OCI-LY1 (cell line): ENCODE results near the gene TTBK1.

Source experiments
- H2AFZ ChIP-seq: fragments of 200-600 bp; sonication (generic), shearing (Covaris generic); 2 replicates; pipeline ENCODE4 v1.6.0; 2014; ENCODE audit warnings: antibody characterized with exemption, mild to moderate bottlenecking, low read length
- H3F3A ChIP-seq: fragments of 200-600 bp; sonication (generic), shearing (Covaris generic); 2 replicates; pipeline ENCODE4 v1.6.0; 2014; ENCODE audit warnings: mild to moderate bottlenecking, antibody characterized with exemption, low read length, moderate library complexity; ENCODE audit not compliant: insufficient read depth
- H3K27ac ChIP-seq: fragments of 200-600 bp; sonication (generic); 2 replicates; pipeline ENCODE4 v1.5.1; 2014; ENCODE audit warnings: low read length, mixed run types, mild to moderate bottlenecking, low read depth; ENCODE audit not compliant: poor library complexity, severe bottlenecking
- H3K27me3 ChIP-seq: fragments of 200-600 bp; sonication (generic); 2 replicates; pipeline ENCODE4 v1.6.0; 2014; ENCODE audit warnings: antibody characterized with exemption, mild to moderate bottlenecking, low read length, moderate library complexity; ENCODE audit not compliant: insufficient read depth
- H3K36me3 ChIP-seq: fragments of 200-600 bp; sonication (generic); 2 replicates; pipeline ENCODE4 v1.6.1; 2014; ENCODE audit warnings: mild to moderate bottlenecking, antibody characterized with exemption, low read length, moderate library complexity, mixed read lengths; ENCODE audit not compliant: insufficient read depth
- H3K4me1 ChIP-seq: fragments of 200-600 bp; sonication (generic); 2 replicates; pipeline ENCODE4 v1.5.1; 2014; ENCODE audit warnings: mild to moderate bottlenecking, low read length, moderate library complexity; ENCODE audit not compliant: insufficient read depth, severe bottlenecking
- H3K4me2 ChIP-seq: fragments of 200-600 bp; sonication (generic), shearing (Covaris generic); 2 replicates; pipeline ENCODE4 v1.6.1; 2014; ENCODE audit warnings: low read length
- H3K4me3 ChIP-seq: fragments of 200-600 bp; sonication (generic); 2 replicates; pipeline ENCODE4 v1.5.1; 2014; ENCODE audit warnings: low read length, low read depth, mild to moderate bottlenecking, mixed read lengths; ENCODE audit not compliant: poor library complexity, severe bottlenecking
- H3K79me2 ChIP-seq: fragments of 200-600 bp; shearing (Covaris generic); 2 replicates; pipeline ENCODE4 v1.6.1; 2016; ENCODE audit warnings: mixed run types, low read length, mixed read lengths; ENCODE audit not compliant: insufficient read depth
- H3K9ac ChIP-seq: fragments of 200-600 bp; sonication (generic), shearing (Covaris generic); 2 replicates; pipeline ENCODE4 v1.6.1; 2014; ENCODE audit warnings: mild to moderate bottlenecking, low read length, mixed read lengths
- H3K9me2 ChIP-seq: fragments of 200-600 bp; sonication (generic), shearing (Covaris generic); 2 replicates; pipeline ENCODE4 v1.6.1; 2014; ENCODE audit warnings: low read depth, mild to moderate bottlenecking, low read length, mixed read lengths
- H3K9me3 ChIP-seq: fragments of 200-600 bp; shearing (Covaris generic); 2 replicates; pipeline ENCODE4 v1.6.1; 2014; ENCODE audit warnings: low read length, mixed read lengths
- H4K20me1 ChIP-seq: fragments of 200-600 bp; sonication (generic), shearing (Covaris generic); 2 replicates; pipeline ENCODE4 v1.6.0; 2016; ENCODE audit warnings: mild to moderate bottlenecking, low read length; ENCODE audit not compliant: insufficient read depth
- CTCF ChIP-seq: fragments of 200-600 bp; sonication (generic), shearing (Covaris generic); IDR thresholded peaks from 2 replicates; pipeline ENCODE4 v1.5.1; 2017; ENCODE audit warnings: mild to moderate bottlenecking, antibody characterized with exemption, low read length, moderate library complexity, mixed read lengths
- EZH2 ChIP-seq: fragments of 200-600 bp; sonication (generic), shearing (Covaris generic); IDR thresholded peaks from 2 replicates; pipeline ENCODE4 v1.8.0; 2017; ENCODE audit warnings: borderline replicate concordance, mixed run types, mild to moderate bottlenecking, antibody characterized with exemption, low read length, moderate library complexity, mixed read lengths

Gene TTBK1

GRCh38 chr6:43221046-43221972 lies 22.0 kb upstream of the TTBK1 start:
- H3K36me3 ChIP-seq, result peaks cover 51% of the 10 kb centered on the region
- no peaks in the 10 kb centered on the region for H4K20me1 ChIP-seq
- H2AFZ ChIP-seq, result no peak overlapping the region
- peaks cover 32% of the 10 kb centered on the region for H3K4me1 ChIP-seq
- TF ChIP-seq EZH2, result no peak
- no peak for TF ChIP-seq CTCF
- no peak overlapping the region for H3K9ac ChIP-seq
- H3K79me2 ChIP-seq, result no peaks in the 10 kb centered on the region
- no peaks in the 10 kb centered on the region for H3K27me3 ChIP-seq
- H3K4me2 ChIP-seq, result no peak overlapping the region
- H3F3A ChIP-seq, result no peaks in the 10 kb centered on the region
- peak overlapping the region; percentile 47 for H3K27ac ChIP-seq
- no peaks in the 10 kb centered on the region for H3K9me2 ChIP-seq
- no peaks in the 10 kb centered on the region for H3K9me3 ChIP-seq
- H3K4me3 ChIP-seq, result no peak overlapping the region

GRCh38 chr6:43222418-43223059 lies 20.7 kb upstream of the TTBK1 start:
- TF ChIP-seq CTCF (no peak), EZH2 (no peak)
- Histone ChIP-seq H3K9me3 (no peaks in the 10 kb centered on the region), H3K4me2 (no peak overlapping the region), H3K27me3 (no peaks in the 10 kb centered on the region), H4K20me1 (no peaks in the 10 kb centered on the region), H3K27ac (peak overlapping the region; percentile 90), H3K9ac (no peak overlapping the region), H3K79me2 (no peaks in the 10 kb centered on the region), H3K9me2 (no peaks in the 10 kb centered on the region), H2AFZ (no peak overlapping the region), H3K4me3 (no peak overlapping the region), H3F3A (no peaks in the 10 kb centered on the region), H3K4me1 (peaks cover 33% of the 10 kb centered on the region), H3K36me3 (peaks cover 49% of the 10 kb centered on the region)

GRCh38 chr6:43223175-43223574 lies 20.1 kb upstream of the TTBK1 start:
- TF ChIP-seq EZH2 (no peak), CTCF (no peak)
- no peak overlapping the region for H3K4me3 ChIP-seq
- no peaks in the 10 kb centered on the region for H3K79me2 ChIP-seq
- H3K27ac ChIP-seq, result peak overlapping the region; percentile 90
- H3K4me2 ChIP-seq, result no peak overlapping the region
- no peaks in the 10 kb centered on the region for H3K27me3 ChIP-seq
- H3K9me2 ChIP-seq, result no peaks in the 10 kb centered on the region
- H2AFZ ChIP-seq, result no peak overlapping the region
- H3K9me3 ChIP-seq, result no peaks in the 10 kb centered on the region
- peaks cover 49% of the 10 kb centered on the region for H3K36me3 ChIP-seq
- H3K4me1 ChIP-seq, result peaks cover 39% of the 10 kb centered on the region
- no peaks in the 10 kb centered on the region for H4K20me1 ChIP-seq
- H3K9ac ChIP-seq, result no peak overlapping the region
- H3F3A ChIP-seq, result no peaks in the 10 kb centered on the region
